HG03575 (cell line): ENCODE results near the gene GAL3ST2.

Experiments used
- ATAC-seq: cut with Tn5 transposase; IDR thresholded peaks from one replicate; pipeline ENCODE4 v1.9.1; 2021; ENCODE audit not compliant: unreplicated experiment, insufficient number of reproducible peaks, low FRiP score; ENCODE audit errors: extremely low read depth

GAL3ST2 gene

GRCh38 chr2:241850544-241851324 lies 74.1 kb downstream of the GAL3ST2 start:
- ATAC-seq: no peak

GRCh38 chr2:241851325-241852115 lies 74.9 kb downstream of the GAL3ST2 start:
- ATAC-seq: no peak

GRCh38 chr2:241852116-241852980 lies 75.7 kb downstream of the GAL3ST2 start:
- ATAC-seq: no peak

- ATAC-seq: no peak
Measured at GRCh38 chr2:241852981-241853631, 76.5 kb downstream of the GAL3ST2 start.
